Measurements from ENCODE around the gene ELAVL2. TPM values are rescaled to one million over a fixed set of nuclear protein-coding genes. Genes with fewer than 3 reads are reported as not detected.

The ELAVL2 gene
- total RNA-seq, 1 experiment from 2014 or later: 35.9 TPM

DNA sequence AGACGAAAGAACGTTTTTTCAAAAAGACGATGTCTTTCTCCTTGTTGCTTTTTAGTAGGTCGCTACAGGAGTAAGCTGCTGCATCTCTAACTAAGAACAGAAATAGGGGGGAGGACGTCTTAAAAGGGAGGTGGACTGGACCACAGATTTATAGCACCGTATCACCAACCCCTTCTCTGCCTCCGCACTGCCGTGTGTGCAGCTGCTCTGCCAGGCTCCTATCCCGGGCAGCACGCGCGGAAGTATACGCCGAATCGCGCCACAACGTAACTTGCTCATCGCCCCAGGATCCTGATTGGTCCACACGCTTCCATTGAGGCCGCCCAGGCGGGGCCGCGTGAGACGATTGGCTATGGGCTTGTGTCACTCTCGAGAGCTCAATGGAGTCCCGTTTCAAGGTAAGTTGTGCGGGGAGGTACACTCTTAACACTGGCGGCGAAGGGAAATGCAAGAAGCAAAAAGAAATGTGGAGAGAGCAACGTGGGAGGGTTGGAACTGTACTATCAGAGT lies at the start of gene ELAVL2 (continued):
- no peak for TF ChIP-seq PRRX2 (CRISPR knock-in tag; IDR thresholded peaks at IDR 0.05)
- 0 out of 2 replicates have a peak, but pooled peaks have one; percentile 73 for TF ChIP-seq KAT7 (CRISPR knock-in tag; IDR thresholded peaks at IDR 0.05; ENCODE audit: borderline replicate concordance)
- TF ChIP-seq, protein P1, sequence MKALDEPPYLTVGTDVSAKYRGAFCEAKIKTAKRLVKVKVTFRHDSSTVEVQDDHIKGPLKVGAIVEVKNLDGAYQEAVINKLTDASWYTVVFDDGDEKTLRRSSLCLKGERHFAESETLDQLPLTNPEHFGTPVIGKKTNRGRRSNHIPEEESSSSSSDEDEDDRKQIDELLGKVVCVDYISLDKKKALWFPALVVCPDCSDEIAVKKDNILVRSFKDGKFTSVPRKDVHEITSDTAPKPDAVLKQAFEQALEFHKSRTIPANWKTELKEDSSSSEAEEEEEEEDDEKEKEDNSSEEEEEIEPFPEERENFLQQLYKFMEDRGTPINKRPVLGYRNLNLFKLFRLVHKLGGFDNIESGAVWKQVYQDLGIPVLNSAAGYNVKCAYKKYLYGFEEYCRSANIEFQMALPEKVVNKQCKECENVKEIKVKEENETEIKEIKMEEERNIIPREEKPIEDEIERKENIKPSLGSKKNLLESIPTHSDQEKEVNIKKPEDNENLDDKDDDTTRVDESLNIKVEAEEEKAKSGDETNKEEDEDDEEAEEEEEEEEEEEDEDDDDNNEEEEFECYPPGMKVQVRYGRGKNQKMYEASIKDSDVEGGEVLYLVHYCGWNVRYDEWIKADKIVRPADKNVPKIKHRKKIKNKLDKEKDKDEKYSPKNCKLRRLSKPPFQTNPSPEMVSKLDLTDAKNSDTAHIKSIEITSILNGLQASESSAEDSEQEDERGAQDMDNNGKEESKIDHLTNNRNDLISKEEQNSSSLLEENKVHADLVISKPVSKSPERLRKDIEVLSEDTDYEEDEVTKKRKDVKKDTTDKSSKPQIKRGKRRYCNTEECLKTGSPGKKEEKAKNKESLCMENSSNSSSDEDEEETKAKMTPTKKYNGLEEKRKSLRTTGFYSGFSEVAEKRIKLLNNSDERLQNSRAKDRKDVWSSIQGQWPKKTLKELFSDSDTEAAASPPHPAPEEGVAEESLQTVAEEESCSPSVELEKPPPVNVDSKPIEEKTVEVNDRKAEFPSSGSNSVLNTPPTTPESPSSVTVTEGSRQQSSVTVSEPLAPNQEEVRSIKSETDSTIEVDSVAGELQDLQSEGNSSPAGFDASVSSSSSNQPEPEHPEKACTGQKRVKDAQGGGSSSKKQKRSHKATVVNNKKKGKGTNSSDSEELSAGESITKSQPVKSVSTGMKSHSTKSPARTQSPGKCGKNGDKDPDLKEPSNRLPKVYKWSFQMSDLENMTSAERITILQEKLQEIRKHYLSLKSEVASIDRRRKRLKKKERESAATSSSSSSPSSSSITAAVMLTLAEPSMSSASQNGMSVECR (CRISPR knock-in tag; IDR thresholded peaks at IDR 0.05; ENCODE audit: borderline replicate concordance): peak; percentile 59; the same call in 1 of the 2 replicates
- TF ChIP-seq, protein P2, sequence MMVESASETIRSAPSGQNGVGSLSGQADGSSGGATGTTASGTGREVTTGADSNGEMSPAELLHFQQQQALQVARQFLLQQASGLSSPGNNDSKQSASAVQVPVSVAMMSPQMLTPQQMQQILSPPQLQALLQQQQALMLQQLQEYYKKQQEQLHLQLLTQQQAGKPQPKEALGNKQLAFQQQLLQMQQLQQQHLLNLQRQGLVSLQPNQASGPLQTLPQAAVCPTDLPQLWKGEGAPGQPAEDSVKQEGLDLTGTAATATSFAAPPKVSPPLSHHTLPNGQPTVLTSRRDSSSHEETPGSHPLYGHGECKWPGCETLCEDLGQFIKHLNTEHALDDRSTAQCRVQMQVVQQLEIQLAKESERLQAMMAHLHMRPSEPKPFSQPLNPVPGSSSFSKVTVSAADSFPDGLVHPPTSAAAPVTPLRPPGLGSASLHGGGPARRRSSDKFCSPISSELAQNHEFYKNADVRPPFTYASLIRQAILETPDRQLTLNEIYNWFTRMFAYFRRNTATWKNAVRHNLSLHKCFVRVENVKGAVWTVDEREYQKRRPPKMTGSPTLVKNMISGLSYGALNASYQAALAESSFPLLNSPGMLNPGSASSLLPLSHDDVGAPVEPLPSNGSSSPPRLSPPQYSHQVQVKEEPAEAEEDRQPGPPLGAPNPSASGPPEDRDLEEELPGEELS (CRISPR knock-in tag; IDR thresholded peaks at IDR 0.05): no peak
- TF ChIP-seq, protein P3, sequence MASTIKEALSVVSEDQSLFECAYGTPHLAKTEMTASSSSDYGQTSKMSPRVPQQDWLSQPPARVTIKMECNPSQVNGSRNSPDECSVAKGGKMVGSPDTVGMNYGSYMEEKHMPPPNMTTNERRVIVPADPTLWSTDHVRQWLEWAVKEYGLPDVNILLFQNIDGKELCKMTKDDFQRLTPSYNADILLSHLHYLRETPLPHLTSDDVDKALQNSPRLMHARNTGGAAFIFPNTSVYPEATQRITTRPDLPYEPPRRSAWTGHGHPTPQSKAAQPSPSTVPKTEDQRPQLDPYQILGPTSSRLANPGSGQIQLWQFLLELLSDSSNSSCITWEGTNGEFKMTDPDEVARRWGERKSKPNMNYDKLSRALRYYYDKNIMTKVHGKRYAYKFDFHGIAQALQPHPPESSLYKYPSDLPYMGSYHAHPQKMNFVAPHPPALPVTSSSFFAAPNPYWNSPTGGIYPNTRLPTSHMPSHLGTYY (CRISPR knock-in tag; IDR thresholded peaks at IDR 0.05): no peak
- TF ChIP-seq ZNF423 (CRISPR knock-in tag; IDR thresholded peaks at IDR 0.05): no peak
- TF ChIP-seq, protein P4, sequence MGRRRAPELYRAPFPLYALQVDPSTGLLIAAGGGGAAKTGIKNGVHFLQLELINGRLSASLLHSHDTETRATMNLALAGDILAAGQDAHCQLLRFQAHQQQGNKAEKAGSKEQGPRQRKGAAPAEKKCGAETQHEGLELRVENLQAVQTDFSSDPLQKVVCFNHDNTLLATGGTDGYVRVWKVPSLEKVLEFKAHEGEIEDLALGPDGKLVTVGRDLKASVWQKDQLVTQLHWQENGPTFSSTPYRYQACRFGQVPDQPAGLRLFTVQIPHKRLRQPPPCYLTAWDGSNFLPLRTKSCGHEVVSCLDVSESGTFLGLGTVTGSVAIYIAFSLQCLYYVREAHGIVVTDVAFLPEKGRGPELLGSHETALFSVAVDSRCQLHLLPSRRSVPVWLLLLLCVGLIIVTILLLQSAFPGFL (CRISPR knock-in tag; IDR thresholded peaks at IDR 0.05; ENCODE audit: borderline replicate concordance): no peak
- no peak for TF ChIP-seq CREM (CRISPR knock-in tag; IDR thresholded peaks at IDR 0.05)
- no peak for TF ChIP-seq GRHL2 (CRISPR knock-in tag; IDR thresholded peaks at IDR 0.05; ENCODE audit: insufficient replicate concordance, severe bottlenecking)
- TF ChIP-seq, protein P5, sequence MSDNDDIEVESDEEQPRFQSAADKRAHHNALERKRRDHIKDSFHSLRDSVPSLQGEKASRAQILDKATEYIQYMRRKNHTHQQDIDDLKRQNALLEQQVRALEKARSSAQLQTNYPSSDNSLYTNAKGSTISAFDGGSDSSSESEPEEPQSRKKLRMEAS (CRISPR knock-in tag; IDR thresholded peaks at IDR 0.05): peak; percentile 80; the same call in 1 of the 2 replicates
- TF ChIP-seq, protein P6, sequence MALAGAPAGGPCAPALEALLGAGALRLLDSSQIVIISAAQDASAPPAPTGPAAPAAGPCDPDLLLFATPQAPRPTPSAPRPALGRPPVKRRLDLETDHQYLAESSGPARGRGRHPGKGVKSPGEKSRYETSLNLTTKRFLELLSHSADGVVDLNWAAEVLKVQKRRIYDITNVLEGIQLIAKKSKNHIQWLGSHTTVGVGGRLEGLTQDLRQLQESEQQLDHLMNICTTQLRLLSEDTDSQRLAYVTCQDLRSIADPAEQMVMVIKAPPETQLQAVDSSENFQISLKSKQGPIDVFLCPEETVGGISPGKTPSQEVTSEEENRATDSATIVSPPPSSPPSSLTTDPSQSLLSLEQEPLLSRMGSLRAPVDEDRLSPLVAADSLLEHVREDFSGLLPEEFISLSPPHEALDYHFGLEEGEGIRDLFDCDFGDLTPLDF (CRISPR knock-in tag; IDR thresholded peaks at IDR 0.05): no peak
- no peak for TF ChIP-seq SMAD4 (CRISPR knock-in tag; IDR thresholded peaks at IDR 0.05)
- no peak for TF ChIP-seq JAZF1 (CRISPR knock-in tag; IDR thresholded peaks at IDR 0.05)
- no peak for TF ChIP-seq ZNF416 (CRISPR knock-in tag; IDR thresholded peaks at IDR 0.05)
- TF ChIP-seq, protein P7, sequence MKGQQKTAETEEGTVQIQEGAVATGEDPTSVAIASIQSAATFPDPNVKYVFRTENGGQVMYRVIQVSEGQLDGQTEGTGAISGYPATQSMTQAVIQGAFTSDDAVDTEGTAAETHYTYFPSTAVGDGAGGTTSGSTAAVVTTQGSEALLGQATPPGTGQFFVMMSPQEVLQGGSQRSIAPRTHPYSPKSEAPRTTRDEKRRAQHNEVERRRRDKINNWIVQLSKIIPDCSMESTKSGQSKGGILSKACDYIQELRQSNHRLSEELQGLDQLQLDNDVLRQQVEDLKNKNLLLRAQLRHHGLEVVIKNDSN (CRISPR knock-in tag; IDR thresholded peaks at IDR 0.05): no peak
- no peak for TF ChIP-seq NFATC4 (CRISPR knock-in tag; IDR thresholded peaks at IDR 0.05)
- no peak for TF ChIP-seq ESRRA (CRISPR knock-in tag; IDR thresholded peaks at IDR 0.05; ENCODE audit: borderline replicate concordance)
- TF ChIP-seq, protein P8, sequence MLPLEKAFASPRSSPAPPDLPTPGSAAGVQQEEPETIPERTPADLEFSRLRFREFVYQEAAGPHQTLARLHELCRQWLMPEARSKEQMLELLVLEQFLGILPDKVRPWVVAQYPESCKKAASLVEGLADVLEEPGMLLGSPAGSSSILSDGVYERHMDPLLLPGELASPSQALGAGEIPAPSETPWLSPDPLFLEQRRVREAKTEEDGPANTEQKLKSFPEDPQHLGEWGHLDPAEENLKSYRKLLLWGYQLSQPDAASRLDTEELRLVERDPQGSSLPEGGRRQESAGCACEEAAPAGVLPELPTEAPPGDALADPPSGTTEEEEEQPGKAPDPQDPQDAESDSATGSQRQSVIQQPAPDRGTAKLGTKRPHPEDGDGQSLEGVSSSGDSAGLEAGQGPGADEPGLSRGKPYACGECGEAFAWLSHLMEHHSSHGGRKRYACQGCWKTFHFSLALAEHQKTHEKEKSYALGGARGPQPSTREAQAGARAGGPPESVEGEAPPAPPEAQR (CRISPR knock-in tag; IDR thresholded peaks at IDR 0.05): no peak
- TF ChIP-seq ELF4 (CRISPR knock-in tag; IDR thresholded peaks at IDR 0.05; ENCODE audit: low read depth): no peak
- TF ChIP-seq NR2C2 (CRISPR knock-in tag; IDR thresholded peaks at IDR 0.05): no peak
- TF ChIP-seq, protein P9, sequence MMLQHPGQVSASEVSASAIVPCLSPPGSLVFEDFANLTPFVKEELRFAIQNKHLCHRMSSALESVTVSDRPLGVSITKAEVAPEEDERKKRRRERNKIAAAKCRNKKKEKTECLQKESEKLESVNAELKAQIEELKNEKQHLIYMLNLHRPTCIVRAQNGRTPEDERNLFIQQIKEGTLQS (CRISPR knock-in tag; conservative IDR thresholded peaks at IDR 0.05): no peak
- TF ChIP-seq, protein P10, sequence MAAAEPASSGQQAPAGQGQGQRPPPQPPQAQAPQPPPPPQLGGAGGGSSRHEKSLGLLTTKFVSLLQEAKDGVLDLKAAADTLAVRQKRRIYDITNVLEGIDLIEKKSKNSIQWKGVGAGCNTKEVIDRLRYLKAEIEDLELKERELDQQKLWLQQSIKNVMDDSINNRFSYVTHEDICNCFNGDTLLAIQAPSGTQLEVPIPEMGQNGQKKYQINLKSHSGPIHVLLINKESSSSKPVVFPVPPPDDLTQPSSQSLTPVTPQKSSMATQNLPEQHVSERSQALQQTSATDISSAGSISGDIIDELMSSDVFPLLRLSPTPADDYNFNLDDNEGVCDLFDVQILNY (CRISPR knock-in tag; IDR thresholded peaks at IDR 0.05): no peak
- TF ChIP-seq EMX1 (CRISPR knock-in tag; IDR thresholded peaks at IDR 0.05): no peak
- TF ChIP-seq NR1H2 (CRISPR knock-in tag; IDR thresholded peaks at IDR 0.05): no peak
- no peak for TF ChIP-seq FOXJ3 (CRISPR knock-in tag; IDR thresholded peaks at IDR 0.05; ENCODE audit: borderline replicate concordance)
